ENCODE data around the gene COX7B2.

GRCh38 chr4:46818604-46819003 is 90.4 kb downstream of the COX7B2 start:
- TF ChIP-seq CTCF (IDR thresholded peaks at IDR 0.05; ENCODE audit: low read length) (no peak), EZH2 (IDR thresholded peaks at IDR 0.05; ENCODE audit: borderline replicate concordance, low read length) (no peak)
